Neutrophil (primary cell): ENCODE data around the gene GHRHR.

ENCODE experiments used
- H3K27ac ChIP-seq: fragments of 200-600 bp; sonication (generic); 2 replicates; pipeline ENCODE4 v1.5.1; 2016; ENCODE audit warnings: mild to moderate bottlenecking, moderate library complexity
- H3K27me3 ChIP-seq: fragments of 200-600 bp; sonication (generic); 2 replicates; pipeline ENCODE4 v1.6.0; 2016; ENCODE audit warnings: mild to moderate bottlenecking
- H3K36me3 ChIP-seq: fragments of 200-600 bp; sonication (generic); 2 replicates; pipeline ENCODE4 v1.5.1; 2017
- H3K4me1 ChIP-seq, 2 experiments: fragments of 200-600 bp in 1 of 2; sonication (generic) in 1 of 2; 1 replicate in 1 of 2; 2 replicates in 1 of 2; pipeline versions ENCODE4 v1.5.1 to v1.6.1; 2013 to 2016; ENCODE audit warnings: low read depth in 1 of 2, low read length in 1 of 2, mild to moderate bottlenecking in 1 of 2, moderate library complexity in 1 of 2; ENCODE audit not compliant: control insufficient read depth in 1 of 2, insufficient read depth in 1 of 2
- H3K4me3 ChIP-seq, 2 experiments: fragments of 200-600 bp in 1 of 2; sonication (generic) in 1 of 2; 1 replicate in 1 of 2; 2 replicates in 1 of 2; pipeline ENCODE4 v1.5.1; 2013 to 2016; ENCODE audit warnings: low read depth in 1 of 2, low read length in 1 of 2, mild to moderate bottlenecking in 1 of 2, moderate library complexity in 1 of 2
- H3K9me3 ChIP-seq: fragments of 200-600 bp; sonication (generic); 2 replicates; pipeline ENCODE4 v1.5.1; 2016
- CTCF ChIP-seq: fragments of 200-600 bp; sonication (generic); IDR thresholded peaks from 2 replicates; pipeline ENCODE4 v1.5.1; 2016; ENCODE audit warnings: antibody characterized with exemption

Gene GHRHR

GRCh38 chr7:30925913-30926312 lies 37.8 kb upstream of the GHRHR start:
- H3K9me3 ChIP-seq: no peaks in the 10 kb centered on the region
- H3K4me1 ChIP-seq: no peaks in the 10 kb centered on the region
- no peak for TF ChIP-seq CTCF
- no peak overlapping the region for H3K4me3 ChIP-seq
- no peaks in the 10 kb centered on the region for H3K27me3 ChIP-seq
- H3K27ac ChIP-seq: no peak overlapping the region
- no peaks in the 10 kb centered on the region for H3K36me3 ChIP-seq

- no peak overlapping the region for H3K4me3 ChIP-seq
- no peaks in the 10 kb centered on the region for H3K9me3 ChIP-seq
- H3K27ac ChIP-seq: no peak overlapping the region
- no peak for TF ChIP-seq CTCF
- no peaks in the 10 kb centered on the region for H3K4me1 ChIP-seq
- H3K27me3 ChIP-seq: no peaks in the 10 kb centered on the region
- H3K36me3 ChIP-seq: no peaks in the 10 kb centered on the region
These were observed 37.4 kb upstream of the GHRHR start for GRCh38 chr7:30926313-30926712.

GRCh38 chr7:30927040-30927439 lies 36.7 kb upstream of the GHRHR start:
- Histone ChIP-seq H3K9me3 (no peaks in the 10 kb centered on the region), H3K27ac (no peak overlapping the region), H3K4me1 (no peaks in the 10 kb centered on the region), H3K36me3 (no peaks in the 10 kb centered on the region), H3K27me3 (no peaks in the 10 kb centered on the region), H3K4me3 (no peak overlapping the region)
- no peak for TF ChIP-seq CTCF

- Histone ChIP-seq H3K27me3 (no peaks in the 10 kb centered on the region), H3K36me3 (no peaks in the 10 kb centered on the region), H3K4me1 (no peaks in the 10 kb centered on the region), H3K4me3 (no peak overlapping the region), H3K9me3 (no peaks in the 10 kb centered on the region), H3K27ac (no peak overlapping the region)
- TF ChIP-seq CTCF: no peak
These were observed 36.2 kb upstream of the GHRHR start for GRCh38 chr7:30927559-30927958.

- H3K9me3 ChIP-seq: no peaks in the 10 kb centered on the region
- no peaks in the 10 kb centered on the region for H3K4me1 ChIP-seq
- no peak overlapping the region for H3K4me3 ChIP-seq
- TF ChIP-seq CTCF: no peak
- no peak overlapping the region for H3K27ac ChIP-seq
- no peaks in the 10 kb centered on the region for H3K36me3 ChIP-seq
- H3K27me3 ChIP-seq: no peaks in the 10 kb centered on the region
These were observed 35.4 kb upstream of the GHRHR start for GRCh38 chr7:30928254-30928872.

GRCh38 chr7:30929686-30930085 lies 34.1 kb upstream of the GHRHR start:
- Histone ChIP-seq H3K4me3 (no peak overlapping the region), H3K27ac (no peak overlapping the region), H3K9me3 (no peaks in the 10 kb centered on the region), H3K27me3 (no peaks in the 10 kb centered on the region), H3K36me3 (no peaks in the 10 kb centered on the region), H3K4me1 (no peaks in the 10 kb centered on the region)
- TF ChIP-seq CTCF: no peak
